Measurements from ENCODE around the gene S100B. TPM values are rescaled to one million over a fixed set of nuclear protein-coding genes. Genes with fewer than 3 reads are reported as not detected.

Gene S100B
- total RNA-seq, 1 experiment from 2014 or later: not detected

- H3K27me3 ChIP-seq (replicated peaks; ENCODE audit: control insufficient read depth, insufficient read depth, low read length): no peaks in the 10 kb centered on the region
- BruUV-seq (replicated peaks): no TSS peak
- H3K27me3 Mint-ChIP-seq (ENCODE audit: insufficient read depth, unreplicated experiment): no peaks in the 10 kb centered on the region
- ChIA-PET CTCF (no interaction called here), POLR2A (no interaction called here)
- no peak for TF ChIP-seq CTCF (IDR thresholded peaks at IDR 0.05; ENCODE audit: insufficient read depth in 1 of 2, low read depth in 1 of 2, low read length in 1 of 2, severe bottlenecking in 1 of 2, unreplicated experiment in 1 of 2)
- peaks cover 5% of the 10 kb centered on the region for H3K36me3 ChIP-seq (ENCODE audit: control insufficient read depth, insufficient read depth, low read length)
- no peaks in the 10 kb centered on the region for H3K4me1 ChIP-seq
- H3K9me3 ChIP-seq: no peaks in the 10 kb centered on the region; the same call in none of the 2 replicates
- no peak overlapping the region for H3K27ac Mint-ChIP-seq (ENCODE audit: unreplicated experiment)
- intact Hi-C loops (cut with micrococcal nuclease; ENCODE audit: unreplicated experiment): no loop called here
- H3K4me1 Mint-ChIP-seq (ENCODE audit: low read depth, unreplicated experiment): no peaks in the 10 kb centered on the region
- no peak overlapping the region for H3K4me3 Mint-ChIP-seq (ENCODE audit: unreplicated experiment)
- peaks cover 18% of the 10 kb centered on the region for H3K9me3 Mint-ChIP-seq (ENCODE audit: unreplicated experiment)
- H3K36me3 Mint-ChIP-seq (ENCODE audit: insufficient read depth, unreplicated experiment): peaks cover 30% of the 10 kb centered on the region
- no peak overlapping the region for H3K4me3 ChIP-seq (ENCODE audit: low read depth, low read length)
- no peak for DNase-seq
Observed at GRCh38 chr21:46572850-46573249, 32.0 kb downstream of the S100B start.

- DNase-seq: no peak
- H3K4me3 ChIP-seq (ENCODE audit: low read depth, low read length): no peak overlapping the region
- intact Hi-C loops (cut with micrococcal nuclease; ENCODE audit: unreplicated experiment): no loop called here
- peaks cover 5% of the 10 kb centered on the region for H3K36me3 ChIP-seq (ENCODE audit: control insufficient read depth, insufficient read depth, low read length)
- Mint-ChIP-seq H3K4me3 (ENCODE audit: unreplicated experiment) (no peak overlapping the region), H3K4me1 (ENCODE audit: low read depth, unreplicated experiment) (no peaks in the 10 kb centered on the region), H3K9me3 (ENCODE audit: unreplicated experiment) (peaks cover 10% of the 10 kb centered on the region), H3K27ac (ENCODE audit: unreplicated experiment) (no peak overlapping the region), H3K36me3 (ENCODE audit: insufficient read depth, unreplicated experiment) (peaks cover 42% of the 10 kb centered on the region), H3K27me3 (ENCODE audit: insufficient read depth, unreplicated experiment) (no peaks in the 10 kb centered on the region)
- POLR2A ChIA-PET: no interaction called here
- TF ChIP-seq CTCF (IDR thresholded peaks at IDR 0.05; ENCODE audit: insufficient read depth in 1 of 2, low read depth in 1 of 2, low read length in 1 of 2, severe bottlenecking in 1 of 2, unreplicated experiment in 1 of 2): no peak
- CTCF ChIA-PET: no interaction called here
- BruUV-seq (replicated peaks): no TSS peak
- H3K4me1 ChIP-seq: no peaks in the 10 kb centered on the region
- H3K9me3 ChIP-seq: no peaks in the 10 kb centered on the region; the same call in 1 of the 2 replicates
- no peaks in the 10 kb centered on the region for H3K27me3 ChIP-seq (replicated peaks; ENCODE audit: control insufficient read depth, insufficient read depth, low read length)
Observed at GRCh38 chr21:46570631-46571030, 34.3 kb downstream of the S100B start.

GRCh38 chr21:46570119-46570518 is 34.8 kb downstream of the S100B start:
- CTCF ChIA-PET: no interaction called here
- BruUV-seq (replicated peaks): no TSS peak
- Histone ChIP-seq H3K36me3 (ENCODE audit: control insufficient read depth, insufficient read depth, low read length) (peaks cover 5% of the 10 kb centered on the region), H3K27me3 (replicated peaks; ENCODE audit: control insufficient read depth, insufficient read depth, low read length) (no peaks in the 10 kb centered on the region), H3K9me3 (no peaks in the 10 kb centered on the region; the same call in 1 of the 2 replicates), H3K4me3 (ENCODE audit: low read depth, low read length) (no peak overlapping the region), H3K4me1 (no peaks in the 10 kb centered on the region)
- H3K9me3 Mint-ChIP-seq (ENCODE audit: unreplicated experiment): peaks cover 10% of the 10 kb centered on the region
- no peaks in the 10 kb centered on the region for H3K27me3 Mint-ChIP-seq (ENCODE audit: insufficient read depth, unreplicated experiment)
- no peak for DNase-seq
- H3K27ac Mint-ChIP-seq (ENCODE audit: unreplicated experiment): no peak overlapping the region
- H3K4me3 Mint-ChIP-seq (ENCODE audit: unreplicated experiment): no peak overlapping the region
- POLR2A ChIA-PET: no interaction called here
- intact Hi-C loops (cut with micrococcal nuclease; ENCODE audit: unreplicated experiment): no loop called here
- no peak for TF ChIP-seq CTCF (IDR thresholded peaks at IDR 0.05; ENCODE audit: insufficient read depth in 1 of 2, low read depth in 1 of 2, low read length in 1 of 2, severe bottlenecking in 1 of 2, unreplicated experiment in 1 of 2)
- no peaks in the 10 kb centered on the region for H3K4me1 Mint-ChIP-seq (ENCODE audit: low read depth, unreplicated experiment)
- H3K36me3 Mint-ChIP-seq (ENCODE audit: insufficient read depth, unreplicated experiment): peaks cover 47% of the 10 kb centered on the region

All from Caco-2 (cell line).